OCI-LY1 (cell line): ENCODE measurements around the gene TSHR.

Experiments
- EZH2 ChIP-seq: fragments of 200-600 bp; sonication (generic), shearing (Covaris generic); IDR thresholded peaks from 2 replicates; pipeline ENCODE4 v1.8.0; 2017; ENCODE audit warnings: borderline replicate concordance, mixed run types, mild to moderate bottlenecking, antibody characterized with exemption, low read length, moderate library complexity, mixed read lengths
- TF ChIP-seq, protein P1 (sequence below): fragments of 200-600 bp; sonication (generic), shearing (Covaris generic); IDR thresholded peaks from 2 replicates; pipeline ENCODE4 v1.5.1; 2017; ENCODE audit warnings: mild to moderate bottlenecking, antibody characterized with exemption, low read length, moderate library complexity, mixed read lengths

- TF ChIP-seq, protein P1, sequence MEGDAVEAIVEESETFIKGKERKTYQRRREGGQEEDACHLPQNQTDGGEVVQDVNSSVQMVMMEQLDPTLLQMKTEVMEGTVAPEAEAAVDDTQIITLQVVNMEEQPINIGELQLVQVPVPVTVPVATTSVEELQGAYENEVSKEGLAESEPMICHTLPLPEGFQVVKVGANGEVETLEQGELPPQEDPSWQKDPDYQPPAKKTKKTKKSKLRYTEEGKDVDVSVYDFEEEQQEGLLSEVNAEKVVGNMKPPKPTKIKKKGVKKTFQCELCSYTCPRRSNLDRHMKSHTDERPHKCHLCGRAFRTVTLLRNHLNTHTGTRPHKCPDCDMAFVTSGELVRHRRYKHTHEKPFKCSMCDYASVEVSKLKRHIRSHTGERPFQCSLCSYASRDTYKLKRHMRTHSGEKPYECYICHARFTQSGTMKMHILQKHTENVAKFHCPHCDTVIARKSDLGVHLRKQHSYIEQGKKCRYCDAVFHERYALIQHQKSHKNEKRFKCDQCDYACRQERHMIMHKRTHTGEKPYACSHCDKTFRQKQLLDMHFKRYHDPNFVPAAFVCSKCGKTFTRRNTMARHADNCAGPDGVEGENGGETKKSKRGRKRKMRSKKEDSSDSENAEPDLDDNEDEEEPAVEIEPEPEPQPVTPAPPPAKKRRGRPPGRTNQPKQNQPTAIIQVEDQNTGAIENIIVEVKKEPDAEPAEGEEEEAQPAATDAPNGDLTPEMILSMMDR = no peak
- no peak for TF ChIP-seq EZH2
Observed at GRCh38 chr14:81133400-81133799, 178.0 kb downstream of the TSHR start.
